Measurements from ENCODE around the gene GSE1. TPM values are rescaled to one million over a fixed set of nuclear protein-coding genes. Genes with fewer than 3 reads are reported as not detected.

Gene GSE1
- total RNA-seq, result 13.2 and 27.5 TPM in 2 replicates

DNA sequence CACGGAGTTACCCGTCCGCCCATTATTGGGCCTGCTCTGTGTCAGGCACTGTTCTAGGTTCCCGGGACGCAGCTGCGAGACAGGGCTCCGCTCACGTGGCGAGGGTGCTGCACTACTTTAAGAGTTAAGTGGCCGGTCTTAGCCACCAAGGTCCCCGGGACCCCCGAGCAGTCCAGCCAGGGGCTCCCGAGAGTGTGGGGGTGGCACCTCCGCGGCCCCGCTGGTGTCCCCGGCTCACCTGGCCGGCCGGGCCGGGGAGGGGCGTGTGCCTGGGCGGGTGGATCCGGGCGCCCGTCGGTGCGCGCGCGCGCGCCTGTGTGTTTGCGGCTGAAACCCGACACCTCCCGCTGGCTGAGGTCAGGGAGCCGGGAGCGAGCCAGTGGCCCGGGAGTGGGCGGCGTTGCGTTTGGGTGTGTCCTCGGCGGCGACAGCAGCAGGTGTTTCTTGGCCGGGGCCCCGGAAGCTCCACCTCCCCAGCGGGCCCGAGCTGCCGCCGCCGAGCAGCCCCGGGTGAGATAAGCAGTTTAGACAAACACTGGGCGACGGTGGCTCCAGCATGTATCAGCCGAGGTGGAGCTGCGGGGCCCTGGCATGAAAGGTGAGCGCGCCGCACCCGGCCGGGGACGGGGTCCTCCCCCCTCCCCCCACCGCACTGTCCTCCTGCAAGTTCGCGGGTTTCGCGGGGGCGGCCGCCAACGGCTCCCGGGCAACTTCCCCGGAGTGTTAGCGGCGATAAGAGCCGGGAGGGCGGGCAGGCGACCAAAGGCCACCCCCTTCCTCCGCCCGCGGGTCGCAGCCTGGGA, at the start of gene GSE1:
Gene GSE1, plus strand, starts transcription at position 522 of the 803 bp plus-strand sequence. Its CDS starts 70 bp downstream, at position 592.

DNA sequence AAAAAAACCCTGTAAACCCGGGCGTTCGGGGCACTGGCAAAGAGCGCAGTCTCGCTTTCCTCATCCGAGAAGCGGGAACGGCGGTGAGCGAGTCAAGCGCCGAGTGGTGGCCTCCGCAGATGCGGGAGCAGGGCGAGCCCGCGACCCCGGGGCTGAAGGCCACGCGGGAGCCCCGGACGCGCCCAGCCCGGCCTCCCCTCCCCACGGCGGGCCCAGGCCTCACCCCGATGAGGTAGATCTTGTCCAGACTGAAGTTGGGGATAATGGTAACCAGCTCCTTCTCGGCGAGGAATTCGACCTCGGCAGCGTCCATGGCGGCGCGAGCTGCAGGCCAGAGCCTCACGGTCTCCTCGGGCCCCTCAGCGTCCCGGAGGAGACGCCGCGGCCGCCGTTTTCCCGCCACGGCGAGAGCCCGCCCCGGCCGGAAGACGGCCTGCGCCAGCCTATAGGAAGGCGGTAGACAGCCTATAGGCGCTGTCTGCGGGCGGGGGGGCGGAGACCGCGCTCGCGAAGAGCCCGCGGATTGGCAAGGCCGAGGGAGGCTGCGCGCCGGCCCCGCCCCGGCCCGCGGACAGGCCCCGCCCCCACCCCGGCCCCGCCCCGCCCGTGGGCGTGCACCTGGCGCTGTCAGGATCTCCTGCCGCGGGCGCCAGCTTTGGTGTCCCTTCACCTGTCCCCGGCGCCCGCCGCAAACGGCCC, 75.6 kb downstream of the GSE1 start, which contains the start of gene GINS2:
Gene GINS2, minus strand, starts transcription at position 369 of the 699 bp plus-strand sequence. Its CDS starts 56 bp downstream, at position 313.

Other genes starting within 250 kb of the GSE1 start
- 0.85 and 1.6 TPM in 2 replicates for gene GINS2, start 75.6 kb downstream of the GSE1 start, total RNA-seq
- 9.2 and 12.2 TPM in 2 replicates for gene C16orf74, start 137.8 kb downstream of the GSE1 start, total RNA-seq
- 35.9 and 37.2 TPM in 2 replicates for gene EMC8, start 186.2 kb downstream of the GSE1 start, total RNA-seq
- gene COX4I1, start 186.4 kb downstream of the GSE1 start, total RNA-seq, result 602 and 614 TPM in 2 replicates

Measured in pericardium fibroblast (primary cell).